Psoas muscle (tissue), 8 donors: ENCODE measurements around the gene ELK4. TPM values are rescaled to one million over a fixed set of nuclear protein-coding genes. Genes with fewer than 3 reads are reported as not detected.

ENCODE experiments used
- ATAC-seq, 4 donors: fragments of 200-7000 bp; cut with Tn5 transposase; one replicate each; pipeline ENCODE4 v1.9.1; 2020; ENCODE audit warnings: moderate library complexity in 3 of 4, mild to moderate bottlenecking in 2 of 4
- DNase-seq, 2 donors: peaks; one replicate each; pipeline ENCODE4 v3.0.0-alpha.2; 2020
- H3K27ac ChIP-seq: fragments of 200-600 bp; one replicate; pipeline ENCODE4 v1.8.0; 2022
- H3K27me3 ChIP-seq, 3 donors: fragments of 200-600 bp in 1 of 3; one replicate each; pipeline versions ENCODE4 v1.6.1 to v1.8.0; 2013 to 2022; ENCODE audit warnings: low read length in 2 of 3, mild to moderate bottlenecking in 2 of 3, moderate library complexity in 1 of 3; ENCODE audit not compliant: insufficient read depth in 3 of 3
- H3K36me3 ChIP-seq, 2 donors: fragments of 200-600 bp in 1 of 2; one replicate each; pipeline versions ENCODE4 v1.6.1 to v1.8.0; 2013 to 2022; ENCODE audit warnings: low read depth in 1 of 2, mild to moderate bottlenecking in 1 of 2, moderate library complexity in 1 of 2; ENCODE audit not compliant: insufficient read depth in 1 of 2
- H3K4me1 ChIP-seq: fragments of 200-600 bp; one replicate; pipeline ENCODE4 v1.8.0; 2022
- H3K4me3 ChIP-seq: fragments of 200-600 bp; one replicate; pipeline ENCODE4 v1.8.0; 2022; ENCODE audit warnings: mild to moderate bottlenecking
- H3K9me3 ChIP-seq: fragments of 200-600 bp; one replicate; pipeline ENCODE4 v1.8.0; 2022
- WGBS, 3 donors: extraction: QIAGEN DNeasy Blood & Tissue Kit; methylation state at CpG; one replicate each; pipeline versions ENCODE4 v1.1.6 to v1.1.7; 2013; 5-methylcytosine and 5-hydroxymethylcytosine counted together
- intact Hi-C, 2 donors: fragments of 100-400 bp; cut with DNase I; formaldehyde crosslinking; loops; one replicate each; pipeline versions ENCODE4 v1.11.0 to v1.14.2; 2022
- polyA plus RNA-seq, 3 donors: library from polyadenylated mRNA; stranded (reverse); fragments of 200-250 nt; gene quantifications; one replicate each; pipeline ENCODE4 v1.2.3, GENCODE V29; 2013
- total RNA-seq, 4 donors: library from RNA; stranded (reverse); fragmentation: NEBNext Ultra II Directional in 2 of 4; extraction: Animal tissue kit (Norgen Biotek cat#: 25700) in 2 of 4; gene quantifications; one replicate each; pipeline versions ENCODE4 v1.2.1 to v1.2.4, GENCODE V29; 2021 to 2023
- TF ChIP-seq, protein P1 (sequence below): fragments of 200-600 bp; IDR thresholded peaks from one replicate; pipeline ENCODE4 v1.8.0; 2022; ENCODE audit warnings: antibody characterized with exemption
- donor health status: healthy with polysubstance abuse.
- donor health status: DM: no; HTN: no; CAD: no; lungs with moderate emphysema.
- donor health status: Bipolar disorder and iron deficiency.
- donor health status: healthy.
- donor health status: DM: yes; HTN: yes; CAD: no.
- donor health status: DM: no; HTN: no; CAD: no.
- donor health status: DM: no; HTN: no; CAD: no.
- donor health status: DM: yes; HTN: yes; CAD: no.

Gene ELK4
- total and polyA plus RNA-seq, 7 donors, result 5.5 to 67.8 (median 34.4) TPM

DNA sequence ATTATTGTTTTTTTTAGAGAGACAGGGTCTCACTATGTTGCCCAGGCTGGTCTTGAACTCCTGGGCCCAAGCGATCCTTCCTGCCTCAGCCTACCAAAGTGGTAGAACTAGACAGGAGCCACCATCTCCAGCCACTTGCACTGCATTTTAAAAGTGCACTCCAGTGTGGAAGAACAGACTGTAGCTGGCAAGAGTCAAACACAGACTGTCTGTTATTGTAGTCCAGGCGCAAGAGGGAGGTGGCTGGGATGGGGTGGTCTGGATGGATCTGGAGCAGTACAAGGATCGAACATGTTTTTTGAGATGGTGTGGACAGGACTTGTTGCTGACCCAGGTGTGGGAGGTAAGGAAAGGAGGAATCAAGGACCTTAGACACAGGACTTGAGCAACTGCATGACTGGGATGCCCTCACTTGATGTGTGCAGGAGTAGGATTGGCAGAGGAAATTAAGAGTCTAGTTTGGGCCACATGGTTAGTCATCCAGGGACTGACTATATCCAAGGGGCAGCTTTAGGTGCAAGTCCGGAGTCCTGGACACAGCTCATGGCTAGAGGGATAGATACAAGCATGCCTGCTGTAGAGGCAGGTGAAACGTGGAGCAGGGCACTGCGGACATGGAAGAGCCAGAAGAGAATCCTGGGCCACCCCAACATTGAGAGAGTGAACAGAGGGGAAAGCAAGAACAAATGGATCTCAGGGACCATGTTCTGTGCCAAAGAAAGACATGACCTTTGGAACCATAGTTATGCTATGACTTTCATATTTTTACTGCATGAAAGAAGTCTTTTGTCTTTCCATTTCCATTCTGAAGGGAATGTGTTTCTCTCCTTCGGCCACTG, 42.0 kb downstream of the ELK4 start:
- H3K9me3 ChIP-seq, result no peaks in the 10 kb centered on the region
- peak in 1 of 2 donors; percentile 7 for DNase-seq
- TF ChIP-seq, protein P1, sequence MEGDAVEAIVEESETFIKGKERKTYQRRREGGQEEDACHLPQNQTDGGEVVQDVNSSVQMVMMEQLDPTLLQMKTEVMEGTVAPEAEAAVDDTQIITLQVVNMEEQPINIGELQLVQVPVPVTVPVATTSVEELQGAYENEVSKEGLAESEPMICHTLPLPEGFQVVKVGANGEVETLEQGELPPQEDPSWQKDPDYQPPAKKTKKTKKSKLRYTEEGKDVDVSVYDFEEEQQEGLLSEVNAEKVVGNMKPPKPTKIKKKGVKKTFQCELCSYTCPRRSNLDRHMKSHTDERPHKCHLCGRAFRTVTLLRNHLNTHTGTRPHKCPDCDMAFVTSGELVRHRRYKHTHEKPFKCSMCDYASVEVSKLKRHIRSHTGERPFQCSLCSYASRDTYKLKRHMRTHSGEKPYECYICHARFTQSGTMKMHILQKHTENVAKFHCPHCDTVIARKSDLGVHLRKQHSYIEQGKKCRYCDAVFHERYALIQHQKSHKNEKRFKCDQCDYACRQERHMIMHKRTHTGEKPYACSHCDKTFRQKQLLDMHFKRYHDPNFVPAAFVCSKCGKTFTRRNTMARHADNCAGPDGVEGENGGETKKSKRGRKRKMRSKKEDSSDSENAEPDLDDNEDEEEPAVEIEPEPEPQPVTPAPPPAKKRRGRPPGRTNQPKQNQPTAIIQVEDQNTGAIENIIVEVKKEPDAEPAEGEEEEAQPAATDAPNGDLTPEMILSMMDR, result no peak
- no peaks in the 10 kb centered on the region for H3K36me3 ChIP-seq
- H3K27me3 ChIP-seq, result no peaks in the 10 kb centered on the region
- no peak for ATAC-seq
- no peaks in the 10 kb centered on the region for H3K4me1 ChIP-seq
- no peak overlapping the region for H3K27ac ChIP-seq
- no peak overlapping the region for H3K4me3 ChIP-seq
- 73 to 84% (median 78%) methylated on average over 7 of the region's 7 CpGs for whole genome bisulfite sequencing, 3 donors
- intact Hi-C loops, result loop anchor here (2.0 to 10.0 kb wide), 3 partner anchors 42 to 385 kb away; partner anchors contain the start of gene ELK4 (in 2 of the 2)

DNA sequence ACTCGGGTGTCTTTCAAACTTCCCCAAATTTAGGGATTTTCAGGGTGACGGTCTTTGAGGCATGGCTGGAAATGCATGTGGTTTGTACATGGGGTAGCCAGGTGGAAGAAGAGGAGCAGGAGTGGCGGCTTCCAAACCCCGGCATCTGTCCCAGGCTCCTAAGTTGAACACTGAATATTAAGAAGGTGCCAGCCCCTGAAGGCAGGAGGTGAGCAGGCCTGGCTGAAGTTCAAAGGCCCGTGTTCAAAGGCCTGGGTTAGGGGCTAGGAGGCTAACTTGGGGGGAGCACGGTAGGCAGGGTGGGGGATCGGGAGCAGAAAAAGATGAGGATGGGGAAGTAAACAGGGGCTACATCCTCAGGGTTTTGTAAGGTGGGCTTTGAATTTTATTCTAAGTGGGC, 42.8 kb downstream of the ELK4 start:
- ATAC-seq (no peak), DNase-seq (no peak)
- no peaks in the 10 kb centered on the region for H3K27me3 ChIP-seq
- no peaks in the 10 kb centered on the region for H3K4me1 ChIP-seq
- WGBS, 3 donors, result 91 to 93% (median 92%) methylated on average over 7 of the region's 7 CpGs
- no peaks in the 10 kb centered on the region for H3K36me3 ChIP-seq
- TF ChIP-seq, protein P1, result no peak
- H3K9me3 ChIP-seq, result no peaks in the 10 kb centered on the region
- intact Hi-C loops, result loop anchor here in 1 of 2 donors (2.0 kb wide), 1 partner anchor 122 kb away; no protein-coding TSS in a partner anchor
- H3K4me3 ChIP-seq, result no peak overlapping the region
- no peak overlapping the region for H3K27ac ChIP-seq

DNA sequence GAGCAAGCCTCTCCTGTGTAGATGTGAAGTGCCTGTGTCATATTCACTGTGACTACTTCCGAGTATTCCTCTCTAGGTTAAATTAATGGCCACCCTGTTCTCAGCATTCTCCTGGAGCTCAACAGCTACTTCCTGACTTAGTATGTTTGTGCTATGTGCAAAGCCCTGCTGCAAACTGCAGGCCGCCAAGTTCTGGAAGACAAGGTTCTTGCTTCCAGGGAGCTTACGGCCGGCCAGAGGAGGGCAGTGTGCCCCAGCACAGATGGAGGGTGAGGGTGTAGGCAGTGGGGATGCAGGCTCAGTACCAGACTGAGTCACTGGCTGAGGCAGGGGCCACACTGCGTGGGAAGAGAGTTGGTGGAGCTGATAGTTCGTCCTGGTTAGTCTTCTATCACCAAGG, 43.2 kb downstream of the ELK4 start:
- 59 to 60% (median 60%) methylated on average over 6 of the region's 6 CpGs for WGBS, 3 donors
- Histone ChIP-seq H3K36me3 (no peaks in the 10 kb centered on the region), H3K27ac (no peak overlapping the region), H3K27me3 (no peaks in the 10 kb centered on the region), H3K9me3 (no peaks in the 10 kb centered on the region), H3K4me3 (no peak overlapping the region), H3K4me1 (no peaks in the 10 kb centered on the region)
- no peak for ATAC-seq
- intact Hi-C loops, result loop anchor here in 1 of 2 donors (2.0 kb wide), 1 partner anchor 122 kb away; no protein-coding TSS in a partner anchor
- TF ChIP-seq, protein P1, result peak; percentile 19
- DNase-seq, result peak in 1 of 2 donors; percentile 50

DNA sequence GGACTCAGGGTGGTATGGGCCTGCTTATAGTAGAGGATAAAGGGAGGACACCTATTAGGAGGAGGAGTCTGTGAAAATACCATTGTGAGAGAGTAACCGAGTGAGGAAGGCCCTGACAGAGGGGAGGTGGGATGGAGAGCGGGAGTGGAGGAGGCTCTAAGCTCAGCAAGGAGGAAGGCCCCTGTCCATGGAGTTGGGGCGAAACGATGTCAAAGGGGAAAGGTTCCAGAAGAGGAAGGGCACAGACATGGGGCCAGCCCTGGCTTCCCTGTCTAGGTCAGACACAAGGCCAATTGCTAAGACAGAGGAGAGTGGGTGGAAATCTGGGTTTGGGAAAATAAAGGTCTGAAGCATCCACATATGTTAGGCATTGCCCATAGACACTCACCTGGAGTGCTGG, 44.2 kb downstream of the ELK4 start:
- DNase-seq (peak in 1 of 2 donors; percentile 1), ATAC-seq (no peak)
- 88 to 95% (median 91%) methylated on average over 4 of the region's 4 CpGs for WGBS, 3 donors
- no peaks in the 10 kb centered on the region for H3K27me3 ChIP-seq
- no peaks in the 10 kb centered on the region for H3K9me3 ChIP-seq
- TF ChIP-seq, protein P1, result no peak
- intact Hi-C loops, result no loop called here
- H3K36me3 ChIP-seq, result no peaks in the 10 kb centered on the region
- no peak overlapping the region for H3K4me3 ChIP-seq
- H3K4me1 ChIP-seq, result peaks cover 2% of the 10 kb centered on the region
- H3K27ac ChIP-seq, result no peak overlapping the region
